ENCODE data around the gene PARD3. TPM values are rescaled to one million over a fixed set of nuclear protein-coding genes. Genes with fewer than 3 reads are reported as not detected.

Gene PARD3
- total RNA-seq, 1 experiment from 2014 or later: 51.8 TPM

- no peak for DNase-seq (ENCODE audit: low spot score)
- Mint-ChIP-seq H3K27me3 (ENCODE audit: low read depth) (no peaks in the 10 kb centered on the region), H3K27ac (no peak overlapping the region), H3K36me3 (no peaks in the 10 kb centered on the region), H3K4me3 (no peak overlapping the region), H3K9me3 (peaks cover 16% of the 10 kb centered on the region), H3K4me1 (no peaks in the 10 kb centered on the region)
- ChIA-PET CTCF (interaction anchor here (0.6 kb wide), 1 partner anchor 316 kb away, joined by 3 read pairs; no protein-coding TSS in a partner anchor), POLR2A (no interaction called here)
- TF ChIP-seq RORB (CRISPR knock-in tag; IDR thresholded peaks at IDR 0.05): no peak
- no peak for TF ChIP-seq GTF2I (CRISPR knock-in tag; conservative IDR thresholded peaks at IDR 0.05)
- TF ChIP-seq E2F5 (CRISPR knock-in tag; IDR thresholded peaks at IDR 0.05): no peak
- TF ChIP-seq ZNF416 (CRISPR knock-in tag; IDR thresholded peaks at IDR 0.05): no peak
- no peak for TF ChIP-seq ZNF512 (CRISPR knock-in tag; IDR thresholded peaks at IDR 0.05; ENCODE audit: borderline replicate concordance)
- TF ChIP-seq HMGA2 (CRISPR knock-in tag; IDR thresholded peaks at IDR 0.05): no peak
- no peak for TF ChIP-seq GABPB1 (CRISPR knock-in tag; IDR thresholded peaks at IDR 0.05)
- no peak for TF ChIP-seq MAX (CRISPR knock-in tag; IDR thresholded peaks at IDR 0.05)
- TF ChIP-seq NR1H2 (CRISPR knock-in tag; IDR thresholded peaks at IDR 0.05): no peak
- TF ChIP-seq IRF1 (CRISPR knock-in tag; IDR thresholded peaks at IDR 0.05): no peak
- ATAC-seq: no peak
These were observed 735.2 kb downstream of the PARD3 start for GRCh38 chr10:34079702-34080484.

GRCh38 chr10:34078745-34079470 lies 736.2 kb downstream of the PARD3 start:
- no peak overlapping the region; the same call in 1 of the 2 replicates for H3K27ac Mint-ChIP-seq
- H3K27me3 Mint-ChIP-seq (ENCODE audit: low read depth): no peaks in the 10 kb centered on the region
- H3K4me3 Mint-ChIP-seq: no peak overlapping the region
- peaks cover 11% of the 10 kb centered on the region for H3K9me3 Mint-ChIP-seq
- DNase-seq (ENCODE audit: low spot score) (no peak), ATAC-seq (no peak; the same call in 1 of the 2 replicates)
- no peak for TF ChIP-seq IRF1 (CRISPR knock-in tag; IDR thresholded peaks at IDR 0.05)
- no peak for TF ChIP-seq ZNF512 (CRISPR knock-in tag; IDR thresholded peaks at IDR 0.05; ENCODE audit: borderline replicate concordance)
- no peak for TF ChIP-seq CTCF (IDR thresholded peaks at IDR 0.05)
- TF ChIP-seq SOX15 (CRISPR knock-in tag; IDR thresholded peaks at IDR 0.05): no peak
- no peak for TF ChIP-seq SMAD4 (CRISPR knock-in tag; IDR thresholded peaks at IDR 0.05)
- no peak for TF ChIP-seq OVOL2 (CRISPR knock-in tag; IDR thresholded peaks at IDR 0.05; ENCODE audit: borderline replicate concordance)
- H3K4me1 Mint-ChIP-seq: no peaks in the 10 kb centered on the region
- POLR2A ChIA-PET: no interaction called here
- H3K36me3 Mint-ChIP-seq: no peaks in the 10 kb centered on the region
- CTCF ChIA-PET: no interaction called here
